ENCODE measurements around the gene FARSB.

- TF ChIP-seq, protein P1, sequence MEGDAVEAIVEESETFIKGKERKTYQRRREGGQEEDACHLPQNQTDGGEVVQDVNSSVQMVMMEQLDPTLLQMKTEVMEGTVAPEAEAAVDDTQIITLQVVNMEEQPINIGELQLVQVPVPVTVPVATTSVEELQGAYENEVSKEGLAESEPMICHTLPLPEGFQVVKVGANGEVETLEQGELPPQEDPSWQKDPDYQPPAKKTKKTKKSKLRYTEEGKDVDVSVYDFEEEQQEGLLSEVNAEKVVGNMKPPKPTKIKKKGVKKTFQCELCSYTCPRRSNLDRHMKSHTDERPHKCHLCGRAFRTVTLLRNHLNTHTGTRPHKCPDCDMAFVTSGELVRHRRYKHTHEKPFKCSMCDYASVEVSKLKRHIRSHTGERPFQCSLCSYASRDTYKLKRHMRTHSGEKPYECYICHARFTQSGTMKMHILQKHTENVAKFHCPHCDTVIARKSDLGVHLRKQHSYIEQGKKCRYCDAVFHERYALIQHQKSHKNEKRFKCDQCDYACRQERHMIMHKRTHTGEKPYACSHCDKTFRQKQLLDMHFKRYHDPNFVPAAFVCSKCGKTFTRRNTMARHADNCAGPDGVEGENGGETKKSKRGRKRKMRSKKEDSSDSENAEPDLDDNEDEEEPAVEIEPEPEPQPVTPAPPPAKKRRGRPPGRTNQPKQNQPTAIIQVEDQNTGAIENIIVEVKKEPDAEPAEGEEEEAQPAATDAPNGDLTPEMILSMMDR (IDR thresholded peaks at IDR 0.05; ENCODE audit: poor library complexity), result no peak
- TF ChIP-seq EZH2 (IDR thresholded peaks at IDR 0.05; ENCODE audit: borderline replicate concordance), result no peak
Observed at GRCh38 chr2:222523783-222524544, 131.9 kb downstream of the FARSB start.
